ENCODE results near the gene POLDIP3.

DNA sequence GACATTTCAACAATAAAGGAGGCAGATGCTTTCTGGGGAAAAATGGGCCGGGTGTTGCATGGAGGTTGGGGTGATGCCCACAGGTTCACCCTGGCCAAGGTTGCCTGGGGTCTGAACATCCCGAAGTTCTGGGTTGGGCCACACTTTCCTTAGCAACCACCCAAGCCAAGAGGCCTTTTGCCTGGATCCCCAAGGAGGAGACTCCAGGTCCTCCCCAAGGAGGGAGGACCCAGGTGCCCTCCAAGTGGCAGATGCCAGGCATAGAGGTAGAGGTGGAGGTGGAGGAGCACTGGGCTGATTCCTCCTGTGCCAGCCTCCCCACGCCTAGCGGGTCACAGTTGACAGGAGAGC, 33.3 kb upstream of the POLDIP3 start:
- no peak for TF ChIP-seq EZH2phosphoT487 (IDR thresholded peaks at IDR 0.05; ENCODE audit: insufficient read depth, low read depth)
- no peak for TF ChIP-seq EZH2 (IDR thresholded peaks at IDR 0.05; ENCODE audit: insufficient read depth, poor library complexity, severe bottlenecking)

All from GM23248 (cell line).